Activated gamma-delta T cell (primary cell): ENCODE data around the gene NCKAP5.

Experiments
- DNase-seq: peaks from one replicate; lab custom pipeline; 2025; lab: John Stamatoyannopoulos, UW

Gene NCKAP5

GRCh38 chr2:133421516-133422324 is 146.5 kb downstream of the NCKAP5 start:
- DNase-seq: no peak

GRCh38 chr2:133420788-133421187 is 147.5 kb downstream of the NCKAP5 start:
- no peak for DNase-seq

GRCh38 chr2:133418671-133419070 is 149.6 kb downstream of the NCKAP5 start:
- no peak for DNase-seq

- no peak for DNase-seq
Observed at GRCh38 chr2:133418021-133418420, 150.2 kb downstream of the NCKAP5 start.

- DNase-seq: no peak
Observed at GRCh38 chr2:133417415-133417814, 150.8 kb downstream of the NCKAP5 start.

- DNase-seq: no peak
Observed at GRCh38 chr2:133416736-133417135, 151.5 kb downstream of the NCKAP5 start.

GRCh38 chr2:133416146-133416545 is 152.1 kb downstream of the NCKAP5 start:
- DNase-seq: no peak

GRCh38 chr2:133415210-133415876 is 152.9 kb downstream of the NCKAP5 start:
- no peak for DNase-seq

- no peak for DNase-seq
Observed at GRCh38 chr2:133414486-133415209, 153.6 kb downstream of the NCKAP5 start.

- no peak for DNase-seq
Observed at GRCh38 chr2:133413863-133414262, 154.4 kb downstream of the NCKAP5 start.

GRCh38 chr2:133412694-133413093 is 155.6 kb downstream of the NCKAP5 start:
- DNase-seq: no peak

- DNase-seq: no peak
Observed at GRCh38 chr2:133411857-133412256, 156.4 kb downstream of the NCKAP5 start.

- no peak for DNase-seq
Observed at GRCh38 chr2:133411101-133411500, 157.2 kb downstream of the NCKAP5 start.

GRCh38 chr2:133409581-133410285 is 158.5 kb downstream of the NCKAP5 start:
- no peak for DNase-seq

- no peak for DNase-seq
Observed at GRCh38 chr2:133408671-133409070, 159.6 kb downstream of the NCKAP5 start.

- no peak for DNase-seq
Observed at GRCh38 chr2:133407341-133407740, 160.9 kb downstream of the NCKAP5 start.

- no peak for DNase-seq
Observed at GRCh38 chr2:133405252-133405651, 163.0 kb downstream of the NCKAP5 start.

- no peak for DNase-seq
Observed at GRCh38 chr2:133400411-133400810, 167.9 kb downstream of the NCKAP5 start.

- no peak for DNase-seq
Observed at GRCh38 chr2:133393895-133394294, 174.4 kb downstream of the NCKAP5 start.

- DNase-seq: no peak
Observed at GRCh38 chr2:133390156-133390555, 178.1 kb downstream of the NCKAP5 start.

GRCh38 chr2:133389569-133389968 is 178.7 kb downstream of the NCKAP5 start:
- no peak for DNase-seq

GRCh38 chr2:133382566-133382965 is 185.7 kb downstream of the NCKAP5 start:
- DNase-seq: no peak
